ENCODE data around the gene B3GNT2.
"Not testable (repeated sequence)": the region's sequence is repeated elsewhere in the genome, so short reads cannot be mapped to it uniquely, and the experiment has no call there.

Gene B3GNT2

GRCh38 chr2:62195421-62196277 is at the start of gene B3GNT2:
Gene B3GNT2, plus strand, starts transcription at chr2:62196115. Its CDS starts 26,106 bp downstream, at chr2:62222221.
- H3K36me3 ChIP-seq (ENCODE audit: control insufficient read depth, insufficient read depth, low read length, severe bottlenecking), result no peaks in the 10 kb centered on the region
- H3K9me3 ChIP-seq (ENCODE audit: control insufficient read depth, low read length), result no peaks in the 10 kb centered on the region
- H3K4me3 ChIP-seq (ENCODE audit: low read length), result peak within 1 kb of the TSS; percentile 93
- peak within 1 kb of the TSS; percentile 92 for H3K9ac ChIP-seq (ENCODE audit: low read length)
- H3K27me3 ChIP-seq (replicated peaks; ENCODE audit: control insufficient read depth, insufficient read depth, low read length), result no peaks in the 10 kb centered on the region
- peak; percentile 91 for DNase-seq (ENCODE audit: low read depth)
- peaks cover 33% of the 10 kb centered on the region for H3K4me1 ChIP-seq (ENCODE audit: control insufficient read depth, insufficient read depth, low read length)

- not testable (repeated sequence) for DNase-seq (ENCODE audit: low read depth); H3K9ac ChIP-seq (ENCODE audit: low read length); H3K36me3 ChIP-seq (ENCODE audit: control insufficient read depth, insufficient read depth, low read length, severe bottlenecking); H3K9me3 ChIP-seq (ENCODE audit: control insufficient read depth, low read length); H3K4me3 ChIP-seq (ENCODE audit: low read length); H3K27me3 ChIP-seq (replicated peaks; ENCODE audit: control insufficient read depth, insufficient read depth, low read length)
- H3K4me1 ChIP-seq (ENCODE audit: control insufficient read depth, insufficient read depth, low read length), result peaks cover 35% of the 10 kb centered on the region
Measured at GRCh38 chr2:62146790-62147189, 49.1 kb upstream of the B3GNT2 start.

- Histone ChIP-seq H3K4me1 (ENCODE audit: control insufficient read depth, insufficient read depth, low read length) (peaks cover 35% of the 10 kb centered on the region), H3K9ac (ENCODE audit: low read length) (no peak overlapping the region), H3K27me3 (replicated peaks; ENCODE audit: control insufficient read depth, insufficient read depth, low read length) (no peaks in the 10 kb centered on the region), H3K36me3 (ENCODE audit: control insufficient read depth, insufficient read depth, low read length, severe bottlenecking) (no peaks in the 10 kb centered on the region), H3K4me3 (ENCODE audit: low read length) (peak overlapping the region; percentile 32), H3K9me3 (ENCODE audit: control insufficient read depth, low read length) (no peaks in the 10 kb centered on the region)
- no peak for DNase-seq (ENCODE audit: low read depth)
Measured at GRCh38 chr2:62147610-62148301, 48.2 kb upstream of the B3GNT2 start.

- peak overlapping the region; percentile 30 for H3K9ac ChIP-seq (ENCODE audit: low read length)
- H3K9me3 ChIP-seq (ENCODE audit: control insufficient read depth, low read length), result no peaks in the 10 kb centered on the region
- H3K4me3 ChIP-seq (ENCODE audit: low read length), result peak overlapping the region; percentile 16
- H3K36me3 ChIP-seq (ENCODE audit: control insufficient read depth, insufficient read depth, low read length, severe bottlenecking), result no peaks in the 10 kb centered on the region
- DNase-seq (ENCODE audit: low read depth), result peak; percentile 93
- H3K27me3 ChIP-seq (replicated peaks; ENCODE audit: control insufficient read depth, insufficient read depth, low read length), result no peaks in the 10 kb centered on the region
- peaks cover 35% of the 10 kb centered on the region for H3K4me1 ChIP-seq (ENCODE audit: control insufficient read depth, insufficient read depth, low read length)
Measured at GRCh38 chr2:62149708-62150107, 46.2 kb upstream of the B3GNT2 start.

- Histone ChIP-seq H3K4me1 (ENCODE audit: control insufficient read depth, insufficient read depth, low read length) (peaks cover 35% of the 10 kb centered on the region), H3K36me3 (ENCODE audit: control insufficient read depth, insufficient read depth, low read length, severe bottlenecking) (no peaks in the 10 kb centered on the region), H3K9ac (ENCODE audit: low read length) (no peak overlapping the region), H3K9me3 (ENCODE audit: control insufficient read depth, low read length) (no peaks in the 10 kb centered on the region), H3K27me3 (replicated peaks; ENCODE audit: control insufficient read depth, insufficient read depth, low read length) (no peaks in the 10 kb centered on the region), H3K4me3 (ENCODE audit: low read length) (no peak overlapping the region)
- DNase-seq (ENCODE audit: low read depth), result no peak
Measured at GRCh38 chr2:62150597-62151305, 45.2 kb upstream of the B3GNT2 start.

GRCh38 chr2:62151306-62151638 is 44.6 kb upstream of the B3GNT2 start:
- no peak for DNase-seq (ENCODE audit: low read depth)
- no peaks in the 10 kb centered on the region for H3K36me3 ChIP-seq (ENCODE audit: control insufficient read depth, insufficient read depth, low read length, severe bottlenecking)
- peaks cover 35% of the 10 kb centered on the region for H3K4me1 ChIP-seq (ENCODE audit: control insufficient read depth, insufficient read depth, low read length)
- H3K9ac ChIP-seq (ENCODE audit: low read length), result no peak overlapping the region
- H3K27me3 ChIP-seq (replicated peaks; ENCODE audit: control insufficient read depth, insufficient read depth, low read length), result no peaks in the 10 kb centered on the region
- no peak overlapping the region for H3K4me3 ChIP-seq (ENCODE audit: low read length)
- no peaks in the 10 kb centered on the region for H3K9me3 ChIP-seq (ENCODE audit: control insufficient read depth, low read length)

GRCh38 chr2:62152000-62152399 is 43.9 kb upstream of the B3GNT2 start:
- peaks cover 35% of the 10 kb centered on the region for H3K4me1 ChIP-seq (ENCODE audit: control insufficient read depth, insufficient read depth, low read length)
- no peaks in the 10 kb centered on the region for H3K9me3 ChIP-seq (ENCODE audit: control insufficient read depth, low read length)
- no peaks in the 10 kb centered on the region for H3K27me3 ChIP-seq (replicated peaks; ENCODE audit: control insufficient read depth, insufficient read depth, low read length)
- no peak overlapping the region for H3K9ac ChIP-seq (ENCODE audit: low read length)
- no peak for DNase-seq (ENCODE audit: low read depth)
- no peaks in the 10 kb centered on the region for H3K36me3 ChIP-seq (ENCODE audit: control insufficient read depth, insufficient read depth, low read length, severe bottlenecking)
- H3K4me3 ChIP-seq (ENCODE audit: low read length), result no peak overlapping the region

DNA sequence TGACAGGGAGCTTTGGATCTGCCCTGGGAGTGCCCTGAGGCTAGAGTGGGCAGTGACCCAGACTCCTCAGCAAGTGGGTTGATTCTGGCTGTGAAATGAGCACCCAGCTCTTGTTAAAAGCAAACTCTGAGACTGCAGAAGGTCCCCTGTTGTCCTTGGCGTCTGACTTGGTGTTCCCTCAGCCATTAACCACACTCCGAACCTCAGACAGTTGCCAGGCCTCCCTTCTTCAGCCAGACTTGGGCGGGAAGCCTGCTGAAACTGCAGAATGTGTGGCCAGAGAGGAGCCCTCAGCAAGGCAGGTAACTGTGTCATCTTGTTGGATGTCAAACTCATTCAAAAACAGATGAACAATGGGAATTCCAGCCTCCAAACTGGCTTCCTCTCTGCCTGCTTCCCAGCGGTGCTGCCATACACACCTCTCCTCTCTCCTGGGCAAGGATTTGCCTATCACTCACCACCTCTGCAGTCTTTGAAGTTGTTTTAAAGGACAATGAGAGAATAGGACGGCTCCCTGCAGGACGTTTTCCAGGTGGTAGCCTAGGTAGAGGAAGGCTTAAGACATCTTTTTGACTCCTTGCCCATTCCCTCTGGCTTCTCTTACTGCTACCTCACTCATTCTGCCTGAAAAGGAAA is 38.9 kb upstream of the B3GNT2 start:
- Histone ChIP-seq H3K36me3 (ENCODE audit: control insufficient read depth, insufficient read depth, low read length, severe bottlenecking) (no peaks in the 10 kb centered on the region), H3K27me3 (replicated peaks; ENCODE audit: control insufficient read depth, insufficient read depth, low read length) (no peaks in the 10 kb centered on the region), H3K4me1 (ENCODE audit: control insufficient read depth, insufficient read depth, low read length) (no peaks in the 10 kb centered on the region), H3K9me3 (ENCODE audit: control insufficient read depth, low read length) (no peaks in the 10 kb centered on the region), H3K9ac (ENCODE audit: low read length) (no peak overlapping the region), H3K4me3 (ENCODE audit: low read length) (no peak overlapping the region)
- no peak for DNase-seq (ENCODE audit: low read depth)

DNA sequence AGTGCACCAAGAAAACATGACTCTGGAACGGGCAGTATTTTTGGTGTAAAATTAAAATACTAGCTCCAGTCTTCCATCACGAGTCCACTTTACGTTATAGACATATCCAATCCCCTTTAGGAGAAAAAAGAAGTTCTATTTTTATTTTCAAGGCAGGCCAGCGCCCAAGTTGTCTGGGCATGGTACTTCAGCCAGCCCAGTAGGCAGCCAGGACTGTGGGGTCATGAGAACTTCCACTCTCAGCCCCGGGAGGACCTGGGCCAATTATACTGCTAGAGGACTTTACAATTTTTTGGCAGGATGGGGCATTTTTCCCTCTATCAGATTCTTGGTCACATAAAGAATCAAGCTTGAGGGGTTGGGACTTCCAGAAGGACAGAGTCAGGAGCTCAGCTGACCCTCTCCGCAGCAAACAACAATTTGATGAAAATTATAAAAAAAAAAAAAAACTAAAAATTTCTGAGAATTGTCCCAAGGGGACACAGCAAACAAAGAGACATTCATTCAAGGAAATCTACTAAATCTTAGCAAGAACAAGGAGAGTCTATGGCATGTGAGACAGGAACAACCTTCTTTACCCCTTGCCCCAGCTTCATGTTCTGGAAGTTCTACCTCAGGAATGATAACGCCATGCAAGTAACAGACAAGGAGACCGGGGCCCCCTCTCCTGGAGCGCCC is 37.3 kb upstream of the B3GNT2 start:
- no peaks in the 10 kb centered on the region for H3K9me3 ChIP-seq (ENCODE audit: control insufficient read depth, low read length)
- H3K36me3 ChIP-seq (ENCODE audit: control insufficient read depth, insufficient read depth, low read length, severe bottlenecking), result no peaks in the 10 kb centered on the region
- no peaks in the 10 kb centered on the region for H3K27me3 ChIP-seq (replicated peaks; ENCODE audit: control insufficient read depth, insufficient read depth, low read length)
- no peak overlapping the region for H3K4me3 ChIP-seq (ENCODE audit: low read length)
- DNase-seq (ENCODE audit: low read depth), result no peak
- H3K4me1 ChIP-seq (ENCODE audit: control insufficient read depth, insufficient read depth, low read length), result no peaks in the 10 kb centered on the region
- H3K9ac ChIP-seq (ENCODE audit: low read length), result no peak overlapping the region

- H3K27me3 ChIP-seq (replicated peaks; ENCODE audit: control insufficient read depth, insufficient read depth, low read length); DNase-seq (ENCODE audit: low read depth); H3K9me3 ChIP-seq (ENCODE audit: control insufficient read depth, low read length); H3K4me3 ChIP-seq (ENCODE audit: low read length); H3K36me3 ChIP-seq (ENCODE audit: control insufficient read depth, insufficient read depth, low read length, severe bottlenecking); H3K4me1 ChIP-seq (ENCODE audit: control insufficient read depth, insufficient read depth, low read length); H3K9ac ChIP-seq (ENCODE audit: low read length): not testable (repeated sequence)
Measured at GRCh38 chr2:62160691-62161090, 35.2 kb upstream of the B3GNT2 start.
